H1 (cell line): ENCODE measurements around the gene EIF4A2. TPM values are rescaled to one million over a fixed set of nuclear protein-coding genes. Genes with fewer than 3 reads are reported as not detected.
A peak's percentile ranks its signal among the peaks of the same experiment; 100 is the strongest.

Experiments
- CTCF ChIA-PET: fragments of 300-600 bp; sonication (Branson Sonifier 250); formaldehyde crosslinking; loops from one replicate; lab custom pipeline; 2021; ENCODE audit not compliant: partially characterized antibody; lab: Charles Lee
- POLR2A ChIA-PET: fragments of 300-600 bp; sonication (Branson Sonifier 250); formaldehyde crosslinking; loops from one replicate; lab custom pipeline; 2021; ENCODE audit warnings: inconsistent platforms; ENCODE audit not compliant: partially characterized antibody; lab: Charles Lee
- DNase-seq, 2 experiments: peaks; one replicate each; pipeline versions ENCODE4 v3.0.0 to v3.0.0-alpha.2; 2010 to 2022; ENCODE audit warnings: low spot score in 2 of 2, low read depth in 1 of 2, mixed read lengths in 1 of 2
- FAIRE-seq: peaks from 2 replicates; lab custom pipeline; 2011; peaks lifted over from hg19 to GRCh38; lab: Jason Lieb, UNC
- H2AFZ ChIP-seq: 2 replicates; pipeline ENCODE4 v1.8.1; 2012; ENCODE audit warnings: low read length, inconsistent platforms
- H2AK5ac ChIP-seq: 2 replicates; pipeline ENCODE4 v1.6.1; 2013; ENCODE audit warnings: low read depth, low read length
- H2BK120ac ChIP-seq: replicated peaks from 2 replicates; pipeline ENCODE3; 2013; ENCODE audit warnings: low read depth, low read length, inconsistent platforms
- H2BK12ac ChIP-seq: 2 replicates; pipeline ENCODE4 v1.6.1; 2013; ENCODE audit warnings: low read depth, low read length
- H2BK15ac ChIP-seq: 2 replicates; pipeline ENCODE4 v1.6.1; 2013; ENCODE audit warnings: low read length
- H2BK20ac ChIP-seq: 2 replicates; pipeline ENCODE4 v1.6.1; 2013; ENCODE audit warnings: low read length
- H2BK5ac ChIP-seq: 2 replicates; pipeline ENCODE4 v1.6.1; 2013; ENCODE audit warnings: low read depth, low read length
- H3K14ac ChIP-seq: 2 replicates; pipeline ENCODE4 v1.6.1; 2013; ENCODE audit warnings: inconsistent platforms; ENCODE audit not compliant: insufficient read length
- H3K18ac ChIP-seq: 2 replicates; pipeline ENCODE4 v1.6.1; 2013; ENCODE audit warnings: low read length; ENCODE audit errors: extremely low read depth
- H3K23ac ChIP-seq: 2 replicates; pipeline ENCODE4 v1.6.1; 2013; ENCODE audit warnings: inconsistent platforms; ENCODE audit not compliant: insufficient read length
- H3K23me2 ChIP-seq: 2 replicates; pipeline ENCODE4 v1.6.1; 2013; ENCODE audit warnings: low read depth, low read length
- H3K27ac ChIP-seq: 2 replicates; pipeline ENCODE4 v1.6.1; 2011; ENCODE audit warnings: low read depth, low read length, inconsistent platforms
- H3K27me3 ChIP-seq, 4 experiments: replicated peaks in 1 of 4; 1 replicate in 1 of 4; 2 replicates in 3 of 4; pipeline versions ENCODE4 v1.6.1 to v1.8.1; 2011 to 2013; ENCODE audit warnings: low read length in 3 of 4, mild to moderate bottlenecking in 3 of 4, inconsistent platforms in 2 of 4, mixed read lengths in 2 of 4, moderate library complexity in 1 of 4; ENCODE audit not compliant: control insufficient read depth in 3 of 4, insufficient read depth in 3 of 4; ENCODE audit errors: extremely low read depth in 1 of 4
- H3K36me3 ChIP-seq, 4 experiments: 2 replicates each; pipeline versions ENCODE4 v1.6.1 to v1.8.1; 2011 to 2013; ENCODE audit warnings: mild to moderate bottlenecking in 4 of 4, low read length in 3 of 4, moderate library complexity in 2 of 4, control low read depth in 1 of 4, inconsistent platforms in 1 of 4; ENCODE audit not compliant: insufficient read depth in 4 of 4, control insufficient read depth in 2 of 4
- H3K4ac ChIP-seq: replicated peaks from 2 replicates; pipeline ENCODE3; 2013; ENCODE audit warnings: low read length, low read depth, mixed read lengths, inconsistent platforms; ENCODE audit not compliant: insufficient read length
- H3K4me1 ChIP-seq, 4 experiments: replicated peaks in 1 of 4; 1 replicate in 1 of 4; 2 replicates in 3 of 4; pipeline versions ENCODE4 v1.6.1 to v1.8.1; 2011 to 2013; ENCODE audit warnings: low read length in 3 of 4, inconsistent platforms in 2 of 4, mixed read lengths in 1 of 4; ENCODE audit not compliant: insufficient read depth in 4 of 4, control insufficient read depth in 3 of 4
- H3K4me2 ChIP-seq, 2 experiments: 2 replicates each; pipeline versions ENCODE4 v1.6.1 to v1.8.1; 2011 to 2013; ENCODE audit warnings: low read depth in 2 of 2, low read length in 2 of 2, control low read depth in 1 of 2, inconsistent platforms in 1 of 2, mild to moderate bottlenecking in 1 of 2; ENCODE audit not compliant: insufficient read depth in 1 of 2
- H3K4me3 ChIP-seq, 4 experiments: fragments of 200-600, 300-600 bp in 1 of 4; sonication (generic), shearing (Covaris generic), sonication (Bioruptor Twin) in 1 of 4; 2 replicates each; pipeline versions ENCODE4 v1.5.1 to v1.8.1; 2011 to 2016; ENCODE audit warnings: low read length in 4 of 4, low read depth in 3 of 4, control low read depth in 2 of 4, inconsistent platforms in 2 of 4, mild to moderate bottlenecking in 2 of 4, mixed read lengths in 1 of 4, moderate library complexity in 1 of 4; ENCODE audit not compliant: insufficient read depth in 2 of 4; ENCODE audit errors: extremely low read depth in 1 of 4
- H3K56ac ChIP-seq: replicated peaks from 2 replicates; pipeline ENCODE3; 2013; ENCODE audit warnings: low read depth, mild to moderate bottlenecking, mixed read lengths, low read length, inconsistent platforms; ENCODE audit not compliant: insufficient read length
- H3K79me1 ChIP-seq: 2 replicates; pipeline ENCODE4 v1.6.1; 2013; ENCODE audit warnings: low read depth, low read length, control low read depth
- H3K79me2 ChIP-seq, 2 experiments: 2 replicates each; pipeline versions ENCODE4 v1.6.1 to v1.8.1; 2012 to 2013; ENCODE audit warnings: low read length in 2 of 2, mild to moderate bottlenecking in 2 of 2, inconsistent platforms in 1 of 2; ENCODE audit not compliant: insufficient read depth in 2 of 2, control insufficient read depth in 1 of 2
- H3K9ac ChIP-seq, 4 experiments: replicated peaks in 1 of 4; 1 replicate in 1 of 4; 2 replicates in 3 of 4; pipeline versions ENCODE4 v1.6.1 to v1.8.1; 2011 to 2013; ENCODE audit warnings: low read depth in 3 of 4, low read length in 3 of 4, control low read depth in 2 of 4, mild to moderate bottlenecking in 2 of 4, moderate library complexity in 2 of 4, inconsistent platforms in 1 of 4; ENCODE audit errors: extremely low read depth in 1 of 4
- H3K9me3 ChIP-seq, 2 experiments: 2 replicates each; pipeline versions ENCODE4 v1.6.1 to v1.8.1; 2012 to 2013; ENCODE audit warnings: mild to moderate bottlenecking in 2 of 2, moderate library complexity in 2 of 2, control low read depth in 1 of 2, inconsistent platforms in 1 of 2, low read depth in 1 of 2, low read length in 1 of 2, mixed read lengths in 1 of 2; ENCODE audit not compliant: insufficient read depth in 2 of 2
- H4K20me1 ChIP-seq, 2 experiments: replicated peaks in 1 of 2; 2 replicates each; pipeline versions ENCODE3 to v1.8.1; 2011 to 2013; ENCODE audit warnings: inconsistent platforms in 2 of 2, low read length in 2 of 2, mild to moderate bottlenecking in 1 of 2; ENCODE audit not compliant: insufficient read depth in 2 of 2, control insufficient read depth in 1 of 2
- H4K5ac ChIP-seq: 2 replicates; pipeline ENCODE4 v1.6.1; 2013; ENCODE audit warnings: low read length, low read depth, mixed read lengths, inconsistent platforms; ENCODE audit not compliant: insufficient read length
- H4K8ac ChIP-seq: 2 replicates; pipeline ENCODE4 v1.8.0; 2013; ENCODE audit warnings: mild to moderate bottlenecking, moderate library complexity, low read length, inconsistent platforms; ENCODE audit not compliant: insufficient read depth; ENCODE audit errors: extremely low read depth
- H4K91ac ChIP-seq: replicated peaks from 2 replicates; pipeline ENCODE3; 2013; ENCODE audit warnings: low read length, mixed read lengths, inconsistent platforms; ENCODE audit not compliant: insufficient read length
- BCL11A ChIP-seq, 2 experiments: IDR thresholded peaks; one replicate each; pipeline ENCODE4 v1.6.1; 2011; ENCODE audit warnings: low read depth in 2 of 2, low read length in 2 of 2, mild to moderate bottlenecking in 2 of 2
- GTF2F1 ChIP-seq: IDR thresholded peaks from 2 replicates; pipeline ENCODE4 v1.6.1; 2012; ENCODE audit warnings: low read depth, low read length, improper control_type of control experiment, borderline replicate concordance
- KDM4A ChIP-seq: IDR thresholded peaks from one replicate; pipeline ENCODE4 v1.7.1; 2012; ENCODE audit warnings: low read depth, mild to moderate bottlenecking, moderate library complexity, low read length, inconsistent platforms; ENCODE audit not compliant: severe bottlenecking
- POLR2AphosphoS5 ChIP-seq: IDR thresholded peaks from 2 replicates; pipeline ENCODE4 v1.6.1; 2011; ENCODE audit warnings: low read depth, low read length
- SP1 ChIP-seq: IDR thresholded peaks from 2 replicates; pipeline ENCODE4 v1.6.1; 2011; ENCODE audit warnings: low read depth, low read length
- TAF7 ChIP-seq: optimal IDR thresholded peaks from 2 replicates; pipeline ENCODE3; 2011; ENCODE audit warnings: low read depth, mild to moderate bottlenecking, inconsistent platforms, low read length, moderate library complexity, borderline replicate concordance
- TEAD4 ChIP-seq: IDR thresholded peaks from 2 replicates; pipeline ENCODE4 v1.6.1; 2012; ENCODE audit warnings: low read depth, low read length, inconsistent platforms, mixed read lengths
- WGBS, 2 experiments: shearing (Covaris generic) in 1 of 2; methylation state at CpG; one replicate each; pipeline versions ENCODE4 v1.1.6 to v1.1.7; 2013 to 2015; ENCODE audit warnings: low lambda C conversion rate in 2 of 2, mixed read lengths in 2 of 2, inconsistent platforms in 1 of 2, low coverage in 1 of 2, missing lambda C conversion rate in 1 of 2; ENCODE audit not compliant: insufficient replicate concordance in 2 of 2, insufficient coverage in 1 of 2, insufficient read length in 1 of 2; ENCODE audit errors: extremely low coverage in 1 of 2, missing lambda C conversion rate in 1 of 2; 5-methylcytosine and 5-hydroxymethylcytosine counted together
- long read RNA-seq, 2 experiments: library from RNA in 1 of 2; library from capped mRNA in 1 of 2; stranded (forward); transcript quantifications; one replicate each; pipeline ENCODE4 v2.0.0, GENCODE V29; 2021; ENCODE audit warnings: inconsistent platforms in 1 of 2
- polyA minus RNA-seq, 3 experiments: library from RNA; depleted of rRNA, polyadenylated mRNA; stranded (reverse); fragments of >200 nt; gene quantifications; 1 replicate in 2 of 3; 2 replicates in 1 of 3; pipeline ENCODE4 v1.2.3, GENCODE V29; 2011
- polyA plus RNA-seq, 7 experiments: library from polyadenylated mRNA; depleted of rRNA in 3 of 7; stranded (reverse) in 5 of 7; unstranded in 2 of 7; fragments of >200 nt in 5 of 7; fragments of 200-250 nt in 2 of 7; gene quantifications; 1 replicate in 5 of 7; 2 replicates in 1 of 7; 4 replicates in 1 of 7; pipeline versions ENCODE4 v1.2.1 to v1.2.3, GENCODE V29; 2011 to 2013; ENCODE audit warnings: missing spikeins in 2 of 7, mixed read lengths in 2 of 7
- total RNA-seq: library from RNA; stranded (reverse); fragmentation: NEBNext Ultra II Directional; extraction: Animal tissue kit (Norgen Biotek cat#: 25700); gene quantifications from 2 replicates; pipeline ENCODE4 v1.2.1, GENCODE V29; 2021

The EIF4A2 gene
- 596 and 604 TPM in 2 replicates for total RNA-seq
- 401 and 527 TPM in 2 replicates for polyA plus RNA-seq (2011; rRNA removed)
- 703 TPM for polyA plus RNA-seq (2011; cell fraction: cytosol; rRNA removed)
- 238 TPM for polyA plus RNA-seq (2011; cell fraction: nucleus; rRNA removed)
- 451 to 490 TPM (median 461 TPM) in 4 replicates for polyA plus RNA-seq (2012, experiment 1 of 2)
- polyA plus RNA-seq (2012, experiment 2 of 2): 41.8 TPM
- 347 TPM for polyA plus RNA-seq (2013, experiment 1 of 2)
- 339 TPM for polyA plus RNA-seq (2013, experiment 2 of 2)
- polyA minus RNA-seq (2011; rRNA and poly(A)+ RNA removed): 304 and 361 TPM in 2 replicates
- polyA minus RNA-seq (2011; cell fraction: cytosol; rRNA and poly(A)+ RNA removed): 434 TPM
- polyA minus RNA-seq (2011; cell fraction: nucleus; rRNA and poly(A)+ RNA removed): 679 TPM
- long read RNA-seq, experiment 1, transcript EIF4A2-201 (11 exons, 1,919 nt): major isoform, 107 of 349 reads
- long read RNA-seq, experiment 1, transcript EIF4A2-205 (11 exons, 1,889 nt): minor isoform, 24 of 349 reads
- long read RNA-seq, experiment 1, transcript EIF4A2-203 (10 exons, 1,751 nt): minor isoform, 11 of 349 reads
- long read RNA-seq, experiment 1, transcript EIF4A2-225 (2 exons, 460 nt): minor isoform, 7 of 349 reads
- long read RNA-seq, experiment 1, partial matches to known transcripts: 109 of 349 reads
- long read RNA-seq, experiment 1, other reads (novel, unspliced or antisense): 80 of 349 reads
- long read RNA-seq, experiment 2, transcript EIF4A2-201 (11 exons, 1,919 nt): major isoform, 360 of 912 reads
- long read RNA-seq, experiment 2, transcript EIF4A2-202 (12 exons, 1,977 nt): minor isoform, 27 of 912 reads
- long read RNA-seq, experiment 2, transcript EIF4A2-205 (11 exons, 1,889 nt): minor isoform, 109 of 912 reads
- long read RNA-seq, experiment 2, transcript EIF4A2-203 (10 exons, 1,751 nt): minor isoform, 61 of 912 reads
- long read RNA-seq, experiment 2, partial matches to known transcripts: 145 of 912 reads
- long read RNA-seq, experiment 2, other reads (novel, unspliced or antisense): 186 of 912 reads

DNA sequence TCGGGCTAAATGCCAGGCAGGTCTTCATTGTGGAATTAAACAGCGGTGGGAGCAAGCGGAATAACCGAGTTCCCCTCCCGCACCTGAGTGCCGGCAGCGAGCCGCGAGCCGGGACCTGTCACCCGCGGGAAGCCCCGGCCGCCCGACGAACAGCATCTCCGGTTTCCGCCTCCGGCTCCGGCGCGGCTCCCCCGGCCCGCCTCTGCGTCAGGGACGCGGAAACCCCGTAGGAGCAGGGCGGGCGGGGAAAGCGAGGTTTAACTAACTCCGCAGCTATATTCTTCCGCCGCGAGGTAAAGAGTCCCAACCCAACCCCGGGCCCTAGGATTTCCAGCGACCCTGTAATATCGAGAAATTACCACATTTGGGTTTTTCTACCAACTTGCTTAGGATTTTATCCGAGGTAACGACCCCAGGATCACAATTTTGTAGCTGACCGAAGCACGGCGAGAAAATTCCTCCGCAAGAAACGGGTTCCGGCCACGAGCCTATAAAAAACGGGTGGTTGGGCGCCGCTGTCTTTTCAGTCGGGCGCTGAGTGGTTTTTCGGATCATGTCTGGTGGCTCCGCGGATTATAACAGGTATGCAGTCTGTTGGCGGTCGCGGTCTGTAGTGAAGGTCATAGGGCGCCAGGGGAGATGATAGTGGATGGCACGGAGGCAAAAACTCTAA is at the start of gene EIF4A2:
EIF4A2 (plus strand) TSS at position 520 of the 673 bp plus-strand sequence; CDS start at position 554, 34 bp downstream.
- Histone ChIP-seq H3K27me3 (no peaks in the 10 kb centered on the region), H2BK12ac (no peak within 1 kb of the TSS; the same call in 1 of the 2 replicates), H4K91ac (peak within 1 kb of the TSS; percentile 83), H2AFZ (peak within 1 kb of the TSS; percentile 99), H4K20me1 (peaks cover 24 to 33% of the 10 kb centered on the region in 2 experiments), H2BK5ac (peak within 1 kb of the TSS; percentile 98), H2BK20ac (no peak within 1 kb of the TSS), H3K27ac (peak within 1 kb of the TSS; percentile 98), H3K79me2 (peaks cover 18 to 47% of the 10 kb centered on the region in 2 experiments), H3K18ac (peak within 1 kb of the TSS; percentile 98), H3K23me2 (peaks cover 6% of the 10 kb centered on the region), H3K14ac (peak within 1 kb of the TSS; percentile 89), H4K8ac (peak within 1 kb of the TSS; percentile 92), H3K36me3 (peaks cover 29 to 45% (median 42%) of the 10 kb centered on the region in 4 experiments), H3K4me1 (peaks cover 0 to 3% (median 1%) of the 10 kb centered on the region in 4 experiments; a peak in 2 of 7 replicates), H3K79me1 (no peaks in the 10 kb centered on the region), H2AK5ac (peak within 1 kb of the TSS; percentile 67; the same call in 1 of the 2 replicates), H3K56ac (peak within 1 kb of the TSS; percentile 87), H3K9me3 (no peaks in the 10 kb centered on the region), H3K4ac (peak within 1 kb of the TSS; percentile 89), H3K4me3 (peak within 1 kb of the TSS; percentile 98 to 100 (median 99)), H4K5ac (peak within 1 kb of the TSS; percentile 99), H2BK15ac (no peak within 1 kb of the TSS), H2BK120ac (peak within 1 kb of the TSS; percentile 97), H3K9ac (peak within 1 kb of the TSS; percentile 98 to 99 (median 98)), H3K23ac (no peak within 1 kb of the TSS), H3K4me2 (peak within 1 kb of the TSS; percentile 86 to 95)
- POLR2A ChIA-PET: interaction anchor here (0.7 to 4.9 kb wide), 78 partner anchors 9 to 846 kb away, joined by 3 to 170 read pairs (median 6); partner anchors contain the start of genes ADIPOQ, AHSG, DNAJB11 and FETUB
- DNase-seq (peak; percentile 51 to 93), FAIRE-seq (no peak)
- 1% methylated on average over 52 of the region's 60 CpGs; no CpG with 5 or more reads in 1 of the 2 experiments for WGBS, 2 experiments
- CTCF ChIA-PET: interaction anchor here (1.0 to 4.8 kb wide), 4 partner anchors 31 to 193 kb away, joined by 3 to 13 read pairs (median 3); no protein-coding TSS in a partner anchor
- TF ChIP-seq POLR2AphosphoS5: peak; percentile 98
- TF ChIP-seq BCL11A (IDR thresholded peaks at IDR 0.05; ENCODE audit: low read depth in 2 of 2, low read length in 2 of 2): no peak
- TF ChIP-seq TAF7: peak; percentile 99
- TF ChIP-seq KDM4A: peak; percentile 48
- peak; percentile 67; the same call in 1 of the 2 replicates for TF ChIP-seq TEAD4
- TF ChIP-seq SP1: 0 out of 2 replicates have a peak, but pooled peaks have one; percentile 6
- peak; percentile 98 for TF ChIP-seq GTF2F1
